Left ventricle myocardium inferior (tissue), 1 donor: ENCODE measurements around the gene LPXN. TPM values are rescaled to one million over a fixed set of nuclear protein-coding genes. Genes with fewer than 3 reads are reported as not detected.

Source experiments
- DNase-seq: peaks from one replicate; pipeline ENCODE4 v3.0.0-alpha.2; 2020
- H3K27ac ChIP-seq: fragments of 200-600 bp; replicated peaks from 2 replicates; pipeline ENCODE4 v1.8.0; 2021
- H3K27me3 ChIP-seq: fragments of 200-600 bp; 2 replicates; pipeline ENCODE4 v1.8.0; 2021; ENCODE audit warnings: low read depth
- H3K36me3 ChIP-seq: fragments of 200-600 bp; 2 replicates; pipeline ENCODE4 v1.8.0; 2021
- H3K4me1 ChIP-seq: fragments of 200-600 bp; 2 replicates; pipeline ENCODE4 v1.8.0; 2021
- H3K4me3 ChIP-seq: fragments of 200-600 bp; 2 replicates; pipeline ENCODE4 v1.8.0; 2021; ENCODE audit warnings: mild to moderate bottlenecking, moderate library complexity
- H3K9me3 ChIP-seq: fragments of 200-600 bp; replicated peaks from 2 replicates; pipeline ENCODE4 v1.8.0; 2021
- CTCF ChIP-seq: fragments of 200-600 bp; IDR thresholded peaks from 2 replicates; pipeline ENCODE4 v1.8.0; 2021; ENCODE audit warnings: antibody characterized with exemption, mild to moderate bottlenecking, borderline replicate concordance
- intact Hi-C: fragments of 100-400 bp; cut with micrococcal nuclease; formaldehyde crosslinking; loops from one replicate; pipeline ENCODE4 v1.11.0; 2022
- total RNA-seq: library from RNA; stranded (reverse); fragmentation: NEBNext Ultra II Directional; extraction: Animal tissue kit (Norgen Biotek cat#: 25700); gene quantifications from one replicate; pipeline ENCODE4 v1.2.1, GENCODE V29; 2021
- donor health status: DM: no; HTN: yes; CAD: no; lungs with severe emphysema.

The LPXN gene
- total RNA-seq, 1 donor from 2014 or later = 4.4 TPM

- Histone ChIP-seq H3K27ac (no peak overlapping the region), H3K27me3 (no peaks in the 10 kb centered on the region), H3K4me1 (no peaks in the 10 kb centered on the region), H3K36me3 (no peaks in the 10 kb centered on the region), H3K4me3 (no peak overlapping the region), H3K9me3 (no peaks in the 10 kb centered on the region)
- no peak for DNase-seq
- no peak for TF ChIP-seq CTCF
- intact Hi-C loops = no loop called here
These were observed 73.7 kb downstream of the LPXN start for GRCh38 chr11:58502004-58502403.

- no peak for TF ChIP-seq CTCF
- H3K27ac ChIP-seq = no peak overlapping the region
- DNase-seq = no peak
- intact Hi-C loops = no loop called here
- no peaks in the 10 kb centered on the region for H3K9me3 ChIP-seq
- no peaks in the 10 kb centered on the region for H3K36me3 ChIP-seq
- no peak overlapping the region for H3K4me3 ChIP-seq
- H3K27me3 ChIP-seq = no peaks in the 10 kb centered on the region
- peaks cover 3% of the 10 kb centered on the region for H3K4me1 ChIP-seq
These were observed 77.2 kb downstream of the LPXN start for GRCh38 chr11:58498464-58498863.

GRCh38 chr11:58497951-58498350, 77.7 kb downstream of the LPXN start:
- H3K27ac ChIP-seq = no peak overlapping the region
- no peak for DNase-seq
- no peaks in the 10 kb centered on the region for H3K9me3 ChIP-seq
- no peaks in the 10 kb centered on the region for H3K27me3 ChIP-seq
- H3K4me3 ChIP-seq = no peak overlapping the region
- peaks cover 3% of the 10 kb centered on the region for H3K4me1 ChIP-seq
- TF ChIP-seq CTCF = no peak
- intact Hi-C loops = no loop called here
- no peaks in the 10 kb centered on the region for H3K36me3 ChIP-seq

- Histone ChIP-seq H3K36me3 (no peaks in the 10 kb centered on the region), H3K4me1 (peaks cover 3% of the 10 kb centered on the region), H3K9me3 (no peaks in the 10 kb centered on the region), H3K4me3 (no peak overlapping the region), H3K27ac (peak overlapping the region; percentile 7), H3K27me3 (no peaks in the 10 kb centered on the region)
- no peak for DNase-seq
- no peak for TF ChIP-seq CTCF
- intact Hi-C loops = no loop called here
These were observed 79.8 kb downstream of the LPXN start for GRCh38 chr11:58495906-58496305.

GRCh38 chr11:58494101-58494500, 81.6 kb downstream of the LPXN start:
- H3K27me3 ChIP-seq = no peaks in the 10 kb centered on the region
- no peak for DNase-seq
- intact Hi-C loops = no loop called here
- no peaks in the 10 kb centered on the region for H3K36me3 ChIP-seq
- H3K9me3 ChIP-seq = no peaks in the 10 kb centered on the region
- H3K27ac ChIP-seq = no peak overlapping the region
- no peak overlapping the region for H3K4me3 ChIP-seq
- H3K4me1 ChIP-seq = peaks cover 3% of the 10 kb centered on the region
- TF ChIP-seq CTCF = no peak

GRCh38 chr11:58493676-58494075, 82.0 kb downstream of the LPXN start:
- Histone ChIP-seq H3K9me3 (no peaks in the 10 kb centered on the region), H3K27me3 (no peaks in the 10 kb centered on the region), H3K27ac (no peak overlapping the region), H3K36me3 (no peaks in the 10 kb centered on the region), H3K4me3 (no peak overlapping the region), H3K4me1 (peaks cover 3% of the 10 kb centered on the region)
- intact Hi-C loops = no loop called here
- TF ChIP-seq CTCF = no peak
- no peak for DNase-seq
